Thyroid gland (tissue), 4 donors: ENCODE data around the gene LINC01488.

Source experiments
- POLR2A ChIP-seq, 2 donors: fragments of 450-650 bp; IDR thresholded peaks; one replicate each; pipeline ENCODE4 v1.6.1; 2017; ENCODE audit warnings: antibody characterized with exemption in 2 of 2, mild to moderate bottlenecking in 2 of 2, moderate library complexity in 1 of 2
- TF ChIP-seq, protein P1 (sequence below), 6 experiments: fragments of 200-600 bp in 3 of 6; fragments of 450-650 bp in 3 of 6; sonication (generic) in 3 of 6; IDR thresholded peaks; one replicate each; pipeline ENCODE4 v1.5.1; 2016 to 2019; ENCODE audit warnings: antibody characterized with exemption in 6 of 6, mild to moderate bottlenecking in 2 of 6, inconsistent platforms in 1 of 6, moderate library complexity in 1 of 6

GRCh38 chr11:69539416-69540117 lies 58.1 kb downstream of the LINC01488 start:
- TF ChIP-seq, protein P1, sequence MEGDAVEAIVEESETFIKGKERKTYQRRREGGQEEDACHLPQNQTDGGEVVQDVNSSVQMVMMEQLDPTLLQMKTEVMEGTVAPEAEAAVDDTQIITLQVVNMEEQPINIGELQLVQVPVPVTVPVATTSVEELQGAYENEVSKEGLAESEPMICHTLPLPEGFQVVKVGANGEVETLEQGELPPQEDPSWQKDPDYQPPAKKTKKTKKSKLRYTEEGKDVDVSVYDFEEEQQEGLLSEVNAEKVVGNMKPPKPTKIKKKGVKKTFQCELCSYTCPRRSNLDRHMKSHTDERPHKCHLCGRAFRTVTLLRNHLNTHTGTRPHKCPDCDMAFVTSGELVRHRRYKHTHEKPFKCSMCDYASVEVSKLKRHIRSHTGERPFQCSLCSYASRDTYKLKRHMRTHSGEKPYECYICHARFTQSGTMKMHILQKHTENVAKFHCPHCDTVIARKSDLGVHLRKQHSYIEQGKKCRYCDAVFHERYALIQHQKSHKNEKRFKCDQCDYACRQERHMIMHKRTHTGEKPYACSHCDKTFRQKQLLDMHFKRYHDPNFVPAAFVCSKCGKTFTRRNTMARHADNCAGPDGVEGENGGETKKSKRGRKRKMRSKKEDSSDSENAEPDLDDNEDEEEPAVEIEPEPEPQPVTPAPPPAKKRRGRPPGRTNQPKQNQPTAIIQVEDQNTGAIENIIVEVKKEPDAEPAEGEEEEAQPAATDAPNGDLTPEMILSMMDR (IDR thresholded peaks at IDR 0.05), result no peak
- peak in 1 of 2 donors; percentile 50 for TF ChIP-seq POLR2A (IDR thresholded peaks at IDR 0.05)
